T-helper 2 cell treated with Interferon-gamma antibody and Interleukin-4, amounts not matched to agents 5 μg/mL and 100 μg/mL, for 36 hours (primary cell): ENCODE results near the gene AMOTL2.

Experiments used
- DNase-seq: peaks from one replicate; pipeline ENCODE4 v3.0.0; 2021; ENCODE audit warnings: low spot score
- H3K27ac Mint-ChIP-seq: one replicate; pipeline ENCODE4 v1.8.0; 2021; ENCODE audit warnings: mild to moderate bottlenecking, mixed read lengths
- H3K27me3 Mint-ChIP-seq: one replicate; pipeline ENCODE4 v1.8.0; 2021; ENCODE audit warnings: low read depth, mixed read lengths
- H3K36me3 Mint-ChIP-seq: one replicate; pipeline ENCODE4 v1.8.0; 2021; ENCODE audit warnings: low read depth, mixed read lengths
- H3K4me1 Mint-ChIP-seq: one replicate; pipeline ENCODE4 v1.8.0; 2021; ENCODE audit warnings: low read depth, mixed read lengths
- H3K4me3 Mint-ChIP-seq: one replicate; pipeline ENCODE4 v1.8.0; 2022; ENCODE audit warnings: mild to moderate bottlenecking, moderate library complexity, mixed read lengths
- H3K9me3 Mint-ChIP-seq: one replicate; pipeline ENCODE4 v1.8.0; 2021; ENCODE audit warnings: mixed read lengths

AMOTL2 gene

GRCh38 chr3:134334231-134334900, 39.9 kb downstream of the AMOTL2 start:
- no peak overlapping the region for H3K4me3 Mint-ChIP-seq
- DNase-seq, result no peak
- no peaks in the 10 kb centered on the region for H3K4me1 Mint-ChIP-seq
- peaks cover 3% of the 10 kb centered on the region for H3K27me3 Mint-ChIP-seq
- H3K9me3 Mint-ChIP-seq, result no peaks in the 10 kb centered on the region
- H3K36me3 Mint-ChIP-seq, result no peaks in the 10 kb centered on the region
- no peak overlapping the region for H3K27ac Mint-ChIP-seq

GRCh38 chr3:134333522-134334181, 40.6 kb downstream of the AMOTL2 start:
- no peak for DNase-seq
- Mint-ChIP-seq H3K9me3 (no peaks in the 10 kb centered on the region), H3K27me3 (peaks cover 3% of the 10 kb centered on the region), H3K27ac (no peak overlapping the region), H3K4me1 (no peaks in the 10 kb centered on the region), H3K36me3 (no peaks in the 10 kb centered on the region), H3K4me3 (no peak overlapping the region)

- Mint-ChIP-seq H3K4me1 (no peaks in the 10 kb centered on the region), H3K27me3 (peaks cover 3% of the 10 kb centered on the region), H3K4me3 (no peak overlapping the region), H3K9me3 (no peaks in the 10 kb centered on the region), H3K36me3 (no peaks in the 10 kb centered on the region), H3K27ac (no peak overlapping the region)
- no peak for DNase-seq
These were observed 41.9 kb downstream of the AMOTL2 start for GRCh38 chr3:134332344-134332743.

- no peaks in the 10 kb centered on the region for H3K4me1 Mint-ChIP-seq
- no peaks in the 10 kb centered on the region for H3K9me3 Mint-ChIP-seq
- H3K27ac Mint-ChIP-seq, result no peak overlapping the region
- no peak overlapping the region for H3K4me3 Mint-ChIP-seq
- no peaks in the 10 kb centered on the region for H3K36me3 Mint-ChIP-seq
- H3K27me3 Mint-ChIP-seq, result peaks cover 3% of the 10 kb centered on the region
- no peak for DNase-seq
These were observed 42.4 kb downstream of the AMOTL2 start for GRCh38 chr3:134331811-134332199.

- no peak for DNase-seq
- no peak overlapping the region for H3K4me3 Mint-ChIP-seq
- H3K36me3 Mint-ChIP-seq, result no peaks in the 10 kb centered on the region
- peaks cover 3% of the 10 kb centered on the region for H3K27me3 Mint-ChIP-seq
- no peaks in the 10 kb centered on the region for H3K9me3 Mint-ChIP-seq
- H3K27ac Mint-ChIP-seq, result no peak overlapping the region
- H3K4me1 Mint-ChIP-seq, result no peaks in the 10 kb centered on the region
These were observed 43.1 kb downstream of the AMOTL2 start for GRCh38 chr3:134330883-134331810.

GRCh38 chr3:134328846-134329245, 45.4 kb downstream of the AMOTL2 start:
- no peak overlapping the region for H3K27ac Mint-ChIP-seq
- H3K4me3 Mint-ChIP-seq, result no peak overlapping the region
- no peaks in the 10 kb centered on the region for H3K36me3 Mint-ChIP-seq
- H3K4me1 Mint-ChIP-seq, result no peaks in the 10 kb centered on the region
- no peaks in the 10 kb centered on the region for H3K9me3 Mint-ChIP-seq
- H3K27me3 Mint-ChIP-seq, result peaks cover 5% of the 10 kb centered on the region
- no peak for DNase-seq

- Mint-ChIP-seq H3K4me1 (no peaks in the 10 kb centered on the region), H3K27ac (no peak overlapping the region), H3K36me3 (no peaks in the 10 kb centered on the region), H3K27me3 (peaks cover 5% of the 10 kb centered on the region), H3K4me3 (no peak overlapping the region), H3K9me3 (no peaks in the 10 kb centered on the region)
- no peak for DNase-seq
These were observed 46.1 kb downstream of the AMOTL2 start for GRCh38 chr3:134328147-134328591.

GRCh38 chr3:134327594-134327975, 46.7 kb downstream of the AMOTL2 start:
- H3K27me3 Mint-ChIP-seq, result peaks cover 9% of the 10 kb centered on the region

GRCh38 chr3:134326760-134327593, 47.3 kb downstream of the AMOTL2 start:
- H3K9me3 Mint-ChIP-seq, result no peaks in the 10 kb centered on the region
- no peak overlapping the region for H3K27ac Mint-ChIP-seq
- H3K4me3 Mint-ChIP-seq, result no peak overlapping the region
- H3K36me3 Mint-ChIP-seq, result no peaks in the 10 kb centered on the region
- no peaks in the 10 kb centered on the region for H3K4me1 Mint-ChIP-seq
- peaks cover 9% of the 10 kb centered on the region for H3K27me3 Mint-ChIP-seq
- no peak for DNase-seq

More at GRCh38 chr3:134327594-134327975, 46.7 kb downstream of the AMOTL2 start:
- Mint-ChIP-seq H3K4me3 (no peak overlapping the region), H3K4me1 (no peaks in the 10 kb centered on the region), H3K9me3 (no peaks in the 10 kb centered on the region), H3K27ac (no peak overlapping the region), H3K36me3 (no peaks in the 10 kb centered on the region)
- DNase-seq, result no peak

- H3K9me3 Mint-ChIP-seq, result no peaks in the 10 kb centered on the region
- H3K36me3 Mint-ChIP-seq, result no peaks in the 10 kb centered on the region
- no peak for DNase-seq
- H3K27ac Mint-ChIP-seq, result no peak overlapping the region
- peaks cover 9% of the 10 kb centered on the region for H3K27me3 Mint-ChIP-seq
- H3K4me3 Mint-ChIP-seq, result no peak overlapping the region
- no peaks in the 10 kb centered on the region for H3K4me1 Mint-ChIP-seq
These were observed 48.1 kb downstream of the AMOTL2 start for GRCh38 chr3:134326126-134326525.

- no peaks in the 10 kb centered on the region for H3K36me3 Mint-ChIP-seq
- peaks cover 9% of the 10 kb centered on the region for H3K27me3 Mint-ChIP-seq
- DNase-seq, result no peak
- H3K9me3 Mint-ChIP-seq, result no peaks in the 10 kb centered on the region
- H3K27ac Mint-ChIP-seq, result no peak overlapping the region
- H3K4me3 Mint-ChIP-seq, result no peak overlapping the region
- no peaks in the 10 kb centered on the region for H3K4me1 Mint-ChIP-seq
These were observed 48.5 kb downstream of the AMOTL2 start for GRCh38 chr3:134325706-134326105.

GRCh38 chr3:134325061-134325705, 49.1 kb downstream of the AMOTL2 start:
- no peak overlapping the region for H3K27ac Mint-ChIP-seq

More at GRCh38 chr3:134325061-134325705, 49.1 kb downstream of the AMOTL2 start:
- Mint-ChIP-seq H3K4me1 (no peaks in the 10 kb centered on the region), H3K9me3 (no peaks in the 10 kb centered on the region), H3K4me3 (no peak overlapping the region), H3K27me3 (peaks cover 9% of the 10 kb centered on the region), H3K36me3 (no peaks in the 10 kb centered on the region)
- DNase-seq, result no peak
